GM12801 (cell line): ENCODE measurements around the gene SEPHS2.

Source experiments
- TF ChIP-seq, protein P1 (sequence below): IDR thresholded peaks from one replicate; pipeline ENCODE4 v1.5.1; 2011; ENCODE audit warnings: control low read depth; ENCODE audit not compliant: insufficient read length; ENCODE audit errors: extremely low read depth

The SEPHS2 gene

GRCh38 chr16:30416624-30417528, 28.8 kb downstream of the SEPHS2 start:
- TF ChIP-seq, protein P1, sequence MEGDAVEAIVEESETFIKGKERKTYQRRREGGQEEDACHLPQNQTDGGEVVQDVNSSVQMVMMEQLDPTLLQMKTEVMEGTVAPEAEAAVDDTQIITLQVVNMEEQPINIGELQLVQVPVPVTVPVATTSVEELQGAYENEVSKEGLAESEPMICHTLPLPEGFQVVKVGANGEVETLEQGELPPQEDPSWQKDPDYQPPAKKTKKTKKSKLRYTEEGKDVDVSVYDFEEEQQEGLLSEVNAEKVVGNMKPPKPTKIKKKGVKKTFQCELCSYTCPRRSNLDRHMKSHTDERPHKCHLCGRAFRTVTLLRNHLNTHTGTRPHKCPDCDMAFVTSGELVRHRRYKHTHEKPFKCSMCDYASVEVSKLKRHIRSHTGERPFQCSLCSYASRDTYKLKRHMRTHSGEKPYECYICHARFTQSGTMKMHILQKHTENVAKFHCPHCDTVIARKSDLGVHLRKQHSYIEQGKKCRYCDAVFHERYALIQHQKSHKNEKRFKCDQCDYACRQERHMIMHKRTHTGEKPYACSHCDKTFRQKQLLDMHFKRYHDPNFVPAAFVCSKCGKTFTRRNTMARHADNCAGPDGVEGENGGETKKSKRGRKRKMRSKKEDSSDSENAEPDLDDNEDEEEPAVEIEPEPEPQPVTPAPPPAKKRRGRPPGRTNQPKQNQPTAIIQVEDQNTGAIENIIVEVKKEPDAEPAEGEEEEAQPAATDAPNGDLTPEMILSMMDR, result no peak

DNA sequence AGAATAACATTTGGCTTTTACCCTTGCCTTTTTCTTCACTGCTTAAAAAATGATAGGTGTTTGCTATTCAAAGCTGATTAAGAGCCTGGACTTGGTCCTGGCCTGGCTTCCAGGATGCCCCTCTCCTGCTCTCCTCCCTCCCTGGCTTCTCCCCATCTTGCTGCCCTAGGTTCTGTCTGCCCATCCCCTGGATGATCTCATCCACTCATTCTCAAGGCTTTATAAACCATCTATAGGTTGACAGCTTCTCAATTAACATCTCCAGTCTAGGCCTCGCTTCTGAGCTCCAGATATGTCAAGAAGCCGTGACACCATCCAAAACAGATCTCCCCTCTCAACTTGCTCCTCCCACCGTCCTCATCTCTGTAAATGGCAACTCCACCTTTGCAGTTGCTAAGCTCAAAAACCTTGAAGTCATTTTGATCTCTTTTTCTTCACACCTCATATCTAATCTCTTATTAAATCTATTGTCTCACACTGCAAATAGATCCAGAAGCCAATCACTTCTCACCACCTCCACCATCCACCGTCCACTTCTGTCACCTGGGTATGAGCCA, 29.5 kb downstream of the SEPHS2 start:
- TF ChIP-seq, protein P1, result no peak

- TF ChIP-seq, protein P1, result no peak
Observed at GRCh38 chr16:30414159-30414558, 31.5 kb downstream of the SEPHS2 start.

GRCh38 chr16:30413112-30413806, 32.4 kb downstream of the SEPHS2 start:
- TF ChIP-seq, protein P1, result no peak

- TF ChIP-seq, protein P1, result peak; percentile 54
Observed at GRCh38 chr16:30409125-30410060, 36.3 kb downstream of the SEPHS2 start.

- TF ChIP-seq, protein P1, result no peak
Observed at GRCh38 chr16:30407804-30408534, 37.7 kb downstream of the SEPHS2 start.
